HG03565 (cell line): ENCODE results near the gene ANKRD45.
"Not testable (repeated sequence)": the region's sequence is repeated elsewhere in the genome, so short reads cannot be mapped to it uniquely, and the experiment has no call there.

Experiments
- ATAC-seq: cut with Tn5 transposase; IDR thresholded peaks from one replicate; pipeline ENCODE4 v1.9.1; 2021; ENCODE audit warnings: mild to moderate bottlenecking, moderate library complexity; ENCODE audit not compliant: unreplicated experiment

The ANKRD45 gene

GRCh38 chr1:173573596-173573995 is 96.1 kb downstream of the ANKRD45 start:
- no peak for ATAC-seq

- no peak for ATAC-seq
These were observed 97.3 kb downstream of the ANKRD45 start for GRCh38 chr1:173572201-173572873.

DNA sequence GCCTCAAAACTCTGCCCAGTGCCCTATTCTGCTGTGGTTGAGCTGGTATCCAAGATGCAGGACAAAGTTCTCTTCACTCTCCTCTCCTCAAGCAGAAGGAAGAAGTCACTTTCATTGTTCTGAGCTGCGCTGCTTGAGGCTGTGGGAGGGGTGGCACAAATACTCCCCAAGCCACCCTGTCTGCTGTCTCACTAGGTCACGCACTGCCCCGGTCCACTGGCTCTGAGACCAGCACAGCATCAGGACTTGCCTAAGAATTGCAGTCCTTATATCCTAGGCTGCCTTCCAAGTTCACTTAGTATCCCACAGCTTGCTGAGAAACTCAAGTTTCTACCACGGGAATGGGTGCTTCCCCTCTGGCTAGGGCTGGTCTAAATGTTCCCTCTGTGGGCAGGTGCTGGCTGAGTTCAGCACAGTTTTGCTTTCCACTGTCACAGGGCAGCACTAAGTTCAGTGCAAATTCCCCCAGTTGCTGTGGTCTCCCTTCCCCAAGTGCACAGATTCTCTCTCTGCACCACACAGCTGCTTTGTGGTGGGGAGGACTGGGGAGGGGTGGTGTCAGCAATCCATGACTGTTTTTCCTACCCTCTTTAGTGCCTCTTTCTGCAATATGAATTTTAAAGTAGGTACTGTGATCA is 99.2 kb downstream of the ANKRD45 start:
- ATAC-seq: no peak

GRCh38 chr1:173568483-173568882 is 101.2 kb downstream of the ANKRD45 start:
- ATAC-seq: no peak

DNA sequence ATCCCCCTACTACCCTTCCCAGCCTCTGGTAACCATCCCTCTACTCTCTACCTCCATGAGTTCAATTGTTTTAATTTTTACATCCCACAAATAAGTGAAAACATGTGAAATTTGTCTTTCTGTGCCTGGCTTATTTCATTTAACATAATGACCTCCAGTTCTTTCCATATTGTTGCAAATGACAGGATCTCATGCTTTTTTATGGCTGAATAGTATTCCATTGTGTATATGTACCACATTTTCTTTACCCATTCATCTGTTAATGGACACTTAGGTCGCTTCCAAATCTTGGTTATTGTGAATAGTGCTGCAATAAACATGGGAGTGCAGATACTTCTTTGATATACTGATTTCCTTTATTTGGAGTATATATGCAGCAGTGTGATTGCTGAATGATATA is 105.8 kb downstream of the ANKRD45 start:
- not testable (repeated sequence) for ATAC-seq

DNA sequence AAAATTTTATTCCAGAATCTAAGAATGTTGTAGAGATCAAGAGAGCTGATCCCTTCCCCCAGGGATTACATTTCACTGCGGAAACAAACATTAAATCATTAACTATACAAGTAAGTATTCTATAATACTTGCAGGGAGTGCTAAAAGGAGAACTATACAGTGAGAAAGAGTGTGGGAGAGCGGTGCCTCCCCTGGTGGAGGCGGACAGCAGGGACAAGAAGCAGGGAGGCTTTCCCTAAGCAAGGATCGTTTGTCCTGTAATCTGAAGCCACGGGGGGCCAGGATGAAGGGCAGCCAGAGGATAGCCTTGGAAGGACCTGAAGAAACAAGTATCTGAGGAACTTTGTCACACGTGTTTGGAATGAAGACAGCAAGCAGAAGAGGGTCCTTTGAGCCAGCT is 106.8 kb downstream of the ANKRD45 start:
- no peak for ATAC-seq

GRCh38 chr1:173561263-173561662 is 108.4 kb downstream of the ANKRD45 start:
- no peak for ATAC-seq

DNA sequence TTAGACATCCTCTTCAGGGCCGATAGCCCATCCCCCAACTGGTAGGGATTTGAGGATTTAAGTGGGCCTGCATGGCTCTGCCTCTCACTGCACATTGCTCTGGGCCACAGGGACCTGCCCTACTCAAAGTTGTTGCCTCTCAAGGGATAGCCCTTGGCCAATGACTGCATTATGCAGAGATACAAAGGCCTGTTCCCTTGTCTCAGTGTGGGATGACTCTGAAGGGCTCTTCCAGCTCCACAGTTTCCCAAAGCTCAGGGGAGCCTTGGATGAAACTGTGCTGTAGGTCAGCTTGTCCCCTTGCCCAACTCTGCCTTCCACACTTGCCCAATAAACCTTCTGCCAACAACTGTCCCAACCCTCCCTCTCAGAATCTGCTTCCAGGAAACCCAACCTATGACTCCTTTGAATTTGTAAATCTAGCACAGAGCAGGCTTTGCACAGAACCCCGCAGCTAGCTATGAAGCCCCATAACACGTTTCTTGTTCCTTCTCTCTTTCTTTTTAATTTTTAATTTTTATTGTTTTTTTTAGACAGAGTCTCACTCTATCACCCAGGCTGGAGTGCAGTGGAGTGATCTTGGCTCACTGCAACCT is 109.3 kb downstream of the ANKRD45 start:
- no peak for ATAC-seq
